HG03095 (cell line): ENCODE measurements around the gene HIPK2.

Source experiments
- ATAC-seq: cut with Tn5 transposase; IDR thresholded peaks from one replicate; pipeline ENCODE4 v1.9.1; 2021; ENCODE audit warnings: moderate library complexity; ENCODE audit not compliant: unreplicated experiment

HIPK2 gene

DNA sequence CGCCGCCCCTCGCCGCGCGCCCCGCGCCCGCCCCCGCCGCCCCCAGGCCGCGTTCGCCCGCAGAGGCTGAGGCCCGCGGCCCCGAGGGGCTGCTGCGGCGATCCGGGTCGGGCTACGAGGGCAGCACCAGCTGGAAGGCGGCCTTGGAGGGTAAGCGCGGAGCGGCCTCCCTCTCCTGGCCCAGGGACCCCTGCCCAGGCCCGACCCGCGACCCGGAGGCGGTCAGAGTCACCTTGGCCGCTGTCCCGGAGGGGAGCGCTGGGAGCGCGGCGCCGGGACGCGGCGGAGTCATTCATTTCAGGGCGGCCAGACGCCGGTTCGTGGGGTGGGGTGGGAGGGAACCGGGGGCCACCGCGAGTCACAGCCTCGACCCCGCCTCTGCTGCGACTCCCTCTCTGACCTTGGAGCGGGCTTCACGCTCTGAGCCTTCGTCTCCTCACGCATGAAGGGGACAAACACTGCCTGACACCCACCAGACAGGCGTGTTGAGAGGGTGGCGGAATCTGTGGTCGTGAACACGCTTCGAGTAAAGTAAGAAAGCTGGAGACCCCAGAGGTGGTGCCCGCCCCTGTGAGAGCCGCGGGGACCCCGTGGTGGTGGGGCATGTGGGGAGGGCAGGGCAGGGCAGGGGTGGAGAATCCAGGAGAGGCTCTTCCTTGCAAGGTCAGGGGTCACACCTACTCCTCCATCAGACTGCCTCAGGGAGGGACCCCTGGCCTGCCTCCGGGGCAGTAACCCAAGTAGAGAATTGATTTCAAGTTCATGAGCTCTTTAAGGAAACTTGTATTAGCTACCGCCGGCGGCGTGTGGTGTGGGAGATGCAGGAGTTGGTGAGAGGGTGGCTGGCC lies 253.6 kb downstream of the HIPK2 start:
- ATAC-seq: no peak

GRCh38 chr7:139523199-139523941 lies 254.4 kb downstream of the HIPK2 start, which contains the start of gene CLEC2L:
TSS of gene CLEC2L (plus strand) at chr7:139523685. CDS start at chr7:139523928, 243 bp downstream.
- no peak for ATAC-seq

DNA sequence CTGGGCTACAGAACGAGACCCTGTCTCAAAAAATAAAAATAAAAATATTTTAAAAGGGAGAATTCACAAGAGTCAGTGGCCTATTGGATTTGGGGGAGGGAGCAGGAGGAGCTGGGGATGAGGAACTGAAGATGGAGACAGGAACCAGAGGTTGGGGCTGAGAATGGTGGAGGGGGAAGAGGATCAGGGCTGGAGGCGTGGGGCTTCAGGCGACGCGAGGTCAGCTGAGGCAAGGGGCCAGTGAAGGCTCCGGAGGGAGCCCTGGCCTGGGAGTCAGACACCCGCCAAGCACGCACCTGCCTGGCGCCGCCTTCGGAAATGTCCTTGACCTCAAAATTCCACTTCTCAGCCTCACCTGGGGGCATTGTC lies 255.0 kb downstream of the HIPK2 start:
- no peak for ATAC-seq

GRCh38 chr7:139521439-139521838 lies 256.4 kb downstream of the HIPK2 start:
- no peak for ATAC-seq

DNA sequence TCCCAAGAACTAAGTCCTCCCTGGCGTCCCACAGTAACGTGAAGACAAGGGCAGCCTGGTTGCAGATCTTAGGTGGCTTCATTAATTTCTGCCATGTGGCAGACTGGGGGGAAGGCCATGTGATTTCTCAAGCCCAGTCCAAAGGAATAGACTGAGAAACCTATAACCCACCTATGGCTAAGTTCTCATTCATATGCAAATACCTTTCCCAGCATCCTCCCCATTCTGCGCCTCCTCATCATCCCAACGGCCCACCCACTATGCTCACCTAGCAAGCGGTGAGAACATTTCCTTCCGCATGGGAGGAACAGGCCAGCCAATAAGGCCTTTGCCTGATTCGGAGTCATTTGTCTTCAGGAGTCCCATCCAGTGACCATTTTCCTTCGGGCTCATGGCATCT lies 262.5 kb downstream of the HIPK2 start:
- no peak for ATAC-seq
